CD4-positive, alpha-beta T cell (primary cell): ENCODE data around the gene FYN. TPM values are rescaled to one million over a fixed set of nuclear protein-coding genes. Genes with fewer than 3 reads are reported as not detected.

Experiments used
- ATAC-seq: fragments of 200-7000 bp; cut with Tn5 transposase; one replicate; pipeline ENCODE4 v1.10.0; 2022; ENCODE audit warnings: mild to moderate bottlenecking; ENCODE audit not compliant: poor library complexity
- CTCF ChIA-PET: fragments of 350-600 bp; sonication (Branson Sonifier 250); formaldehyde crosslinking; loops from one replicate; lab custom pipeline; 2021; ENCODE audit warnings: antibody characterized with exemption, inconsistent platforms; lab: Charles Lee
- POLR2A ChIA-PET: fragments of 350-600 bp; sonication (Branson Sonifier 250); formaldehyde crosslinking; loops from one replicate; lab custom pipeline; 2021; ENCODE audit warnings: antibody characterized with exemption, inconsistent platforms; lab: Charles Lee
- DNase-seq, 14 experiments: peaks; one replicate each; pipeline ENCODE4 v3.0.0-alpha.2; 2013 to 2020; ENCODE audit warnings: mixed read lengths in 2 of 14
- H3K27ac ChIP-seq, 2 donors: one replicate each; pipeline versions ENCODE4 v1.5.1 to v1.7.0; 2013; ENCODE audit warnings: low read length in 2 of 2, low read depth in 1 of 2, mild to moderate bottlenecking in 1 of 2
- H3K27me3 ChIP-seq, 2 experiments: 1 replicate in 1 of 2; 2 replicates in 1 of 2; pipeline versions ENCODE4 v1.6.1 to v1.7.0; 2013; ENCODE audit warnings: low read length in 2 of 2, control low read depth in 1 of 2, mild to moderate bottlenecking in 1 of 2, moderate library complexity in 1 of 2; ENCODE audit not compliant: insufficient read depth in 2 of 2, control insufficient read depth in 1 of 2
- H3K36me3 ChIP-seq: one replicate; pipeline ENCODE4 v1.6.1; 2013; ENCODE audit warnings: low read length, control low read depth; ENCODE audit not compliant: insufficient read depth
- H3K4me1 ChIP-seq: one replicate; pipeline ENCODE4 v1.6.1; 2013; ENCODE audit warnings: low read length, control low read depth; ENCODE audit not compliant: insufficient read depth
- H3K4me3 ChIP-seq: one replicate; pipeline ENCODE4 v1.5.1; 2013; ENCODE audit warnings: mild to moderate bottlenecking, low read length, moderate library complexity
- H3K9me3 ChIP-seq, 2 experiments: 1 replicate in 1 of 2; 2 replicates in 1 of 2; pipeline versions ENCODE4 v1.6.1 to v1.7.0; 2013; ENCODE audit warnings: low read length in 2 of 2, mild to moderate bottlenecking in 2 of 2, control low read depth in 1 of 2, moderate library complexity in 1 of 2; ENCODE audit not compliant: control insufficient read depth in 1 of 2, insufficient read depth in 1 of 2
- H3K27ac Mint-ChIP-seq: one replicate; pipeline ENCODE4 v1.8.0; 2020; ENCODE audit warnings: mixed read lengths
- H3K27me3 Mint-ChIP-seq: one replicate; pipeline ENCODE4 v1.8.0; 2021; ENCODE audit warnings: mixed read lengths
- H3K36me3 Mint-ChIP-seq: one replicate; pipeline ENCODE4 v1.8.0; 2021; ENCODE audit warnings: low read depth, mixed read lengths
- H3K4me1 Mint-ChIP-seq: one replicate; pipeline ENCODE4 v1.8.0; 2021; ENCODE audit warnings: low read depth, mixed read lengths
- H3K4me3 Mint-ChIP-seq: one replicate; pipeline ENCODE4 v1.8.0; 2020; ENCODE audit warnings: mild to moderate bottlenecking, mixed read lengths
- H3K9me3 Mint-ChIP-seq: one replicate; pipeline ENCODE4 v1.8.0; 2020; ENCODE audit warnings: mixed read lengths
- intact Hi-C, 2 experiments: fragments of 100-400 bp; cut with DNase I in 1 of 2; cut with micrococcal nuclease in 1 of 2; formaldehyde crosslinking; loops; one replicate each; pipeline versions ENCODE4 v1.15.1 to v1.9.0; 2023 to 2025; cut with DNase I, micrococcal nuclease
- total RNA-seq, 174 experiments: library from RNA in 2 of 174; stranded (reverse) in 2 of 174; gene quantifications; one replicate each; pipeline ENCODE4 v1.2.3 and lab custom pipeline; 2021 to 2026
- TF ChIP-seq, protein P1 (sequence below): fragments of 200-600 bp; IDR thresholded peaks from one replicate; pipeline ENCODE4 v1.8.0; 2022; ENCODE audit warnings: antibody characterized with exemption, mild to moderate bottlenecking

The FYN gene
- total RNA-seq, 2 experiments from 2014 or later: 419 TPM

DNA sequence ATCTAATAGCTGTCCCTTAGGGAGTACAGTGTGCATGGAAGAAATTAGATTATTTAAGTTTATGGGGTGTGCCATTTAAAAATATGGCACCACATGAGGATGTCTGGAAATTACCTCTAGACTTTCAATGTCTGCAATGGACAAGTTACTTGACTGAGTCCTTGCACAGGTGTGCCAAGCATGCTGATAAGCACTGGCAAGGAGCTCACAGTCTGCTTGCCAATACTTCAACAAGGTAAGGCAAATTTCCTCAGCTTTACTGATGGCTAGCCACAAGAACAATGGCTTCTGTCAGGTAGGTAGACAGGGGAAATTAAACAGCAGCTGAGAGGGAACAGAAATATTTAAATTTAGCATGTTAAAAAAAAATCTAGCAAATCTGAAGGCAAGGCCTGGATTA lies 176.4 kb downstream of the FYN start:
- Mint-ChIP-seq H3K36me3 (peaks cover 100% of the 10 kb centered on the region), H3K27me3 (no peaks in the 10 kb centered on the region), H3K27ac (peak overlapping the region; percentile 33), H3K4me1 (peaks cover 72% of the 10 kb centered on the region), H3K9me3 (no peaks in the 10 kb centered on the region), H3K4me3 (no peak overlapping the region)
- DNase-seq (no peak), ATAC-seq (no peak)
- H3K27ac ChIP-seq: no peak overlapping the region
- H3K9me3 ChIP-seq: no peaks in the 10 kb centered on the region
- ChIA-PET CTCF (interaction anchor here (0.5 kb wide), 1 partner anchor 232 kb away, joined by 4 read pairs; no protein-coding TSS in a partner anchor), POLR2A (interaction anchor here (1.5 kb wide), 1 partner anchor 11 kb away, joined by 3 read pairs; no protein-coding TSS in a partner anchor)
- no peaks in the 10 kb centered on the region for H3K27me3 ChIP-seq
- peaks cover 47% of the 10 kb centered on the region for H3K4me1 ChIP-seq
- TF ChIP-seq, protein P1, sequence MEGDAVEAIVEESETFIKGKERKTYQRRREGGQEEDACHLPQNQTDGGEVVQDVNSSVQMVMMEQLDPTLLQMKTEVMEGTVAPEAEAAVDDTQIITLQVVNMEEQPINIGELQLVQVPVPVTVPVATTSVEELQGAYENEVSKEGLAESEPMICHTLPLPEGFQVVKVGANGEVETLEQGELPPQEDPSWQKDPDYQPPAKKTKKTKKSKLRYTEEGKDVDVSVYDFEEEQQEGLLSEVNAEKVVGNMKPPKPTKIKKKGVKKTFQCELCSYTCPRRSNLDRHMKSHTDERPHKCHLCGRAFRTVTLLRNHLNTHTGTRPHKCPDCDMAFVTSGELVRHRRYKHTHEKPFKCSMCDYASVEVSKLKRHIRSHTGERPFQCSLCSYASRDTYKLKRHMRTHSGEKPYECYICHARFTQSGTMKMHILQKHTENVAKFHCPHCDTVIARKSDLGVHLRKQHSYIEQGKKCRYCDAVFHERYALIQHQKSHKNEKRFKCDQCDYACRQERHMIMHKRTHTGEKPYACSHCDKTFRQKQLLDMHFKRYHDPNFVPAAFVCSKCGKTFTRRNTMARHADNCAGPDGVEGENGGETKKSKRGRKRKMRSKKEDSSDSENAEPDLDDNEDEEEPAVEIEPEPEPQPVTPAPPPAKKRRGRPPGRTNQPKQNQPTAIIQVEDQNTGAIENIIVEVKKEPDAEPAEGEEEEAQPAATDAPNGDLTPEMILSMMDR: no peak
- H3K4me3 ChIP-seq: no peak overlapping the region
- intact Hi-C loops: no loop called here
- H3K36me3 ChIP-seq: peaks cover 97% of the 10 kb centered on the region

- peak; percentile 57 for ATAC-seq
These were observed 180.7 kb downstream of the FYN start for GRCh38 chr6:111692327-111693164.

GRCh38 chr6:111691345-111692225 lies 181.7 kb downstream of the FYN start:
- Mint-ChIP-seq H3K9me3 (no peaks in the 10 kb centered on the region), H3K36me3 (peaks cover 100% of the 10 kb centered on the region), H3K4me3 (no peak overlapping the region), H3K4me1 (peaks cover 78% of the 10 kb centered on the region), H3K27ac (no peak overlapping the region), H3K27me3 (no peaks in the 10 kb centered on the region)
- no peak overlapping the region for H3K4me3 ChIP-seq
- TF ChIP-seq, protein P1: no peak
- DNase-seq: no peak
- intact Hi-C loops: no loop called here
- no peaks in the 10 kb centered on the region for H3K9me3 ChIP-seq
- no peak overlapping the region for H3K27ac ChIP-seq
- POLR2A ChIA-PET: no interaction called here
- H3K4me1 ChIP-seq: peaks cover 37% of the 10 kb centered on the region
- CTCF ChIA-PET: no interaction called here
- H3K36me3 ChIP-seq: peaks cover 98% of the 10 kb centered on the region
- no peak for ATAC-seq
- no peaks in the 10 kb centered on the region for H3K27me3 ChIP-seq

More at GRCh38 chr6:111692327-111693164, 180.7 kb downstream of the FYN start:
- peak overlapping the region; percentile 23 for H3K4me3 Mint-ChIP-seq
- peaks cover 100% of the 10 kb centered on the region for H3K36me3 Mint-ChIP-seq
- no peak overlapping the region for H3K4me3 ChIP-seq
- peak overlapping the region; percentile 80 for H3K27ac Mint-ChIP-seq
- peaks cover 100% of the 10 kb centered on the region for H3K36me3 ChIP-seq
- TF ChIP-seq, protein P1: no peak
- intact Hi-C loops: no loop called here
- H3K27ac ChIP-seq: no peak overlapping the region
- peaks cover 74% of the 10 kb centered on the region for H3K4me1 Mint-ChIP-seq
- POLR2A ChIA-PET: interaction anchor here (1.2 kb wide), 1 partner anchor 25 kb away, joined by 3 read pairs; no protein-coding TSS in a partner anchor
- peak in 2 of 14 experiments; percentile 33 to 37 for DNase-seq
- H3K9me3 Mint-ChIP-seq: no peaks in the 10 kb centered on the region
- CTCF ChIA-PET: no interaction called here
- H3K27me3 ChIP-seq: no peaks in the 10 kb centered on the region
- H3K27me3 Mint-ChIP-seq: no peaks in the 10 kb centered on the region
- H3K9me3 ChIP-seq: no peaks in the 10 kb centered on the region
- H3K4me1 ChIP-seq: peaks cover 35% of the 10 kb centered on the region
